ENCODE results near the gene REV3L.
A peak's percentile ranks its signal among the peaks of the same experiment; 100 is the strongest.
"Not testable (repeated sequence)": the region's sequence is repeated elsewhere in the genome, so short reads cannot be mapped to it uniquely, and the experiment has no call there.

REV3L gene

DNA sequence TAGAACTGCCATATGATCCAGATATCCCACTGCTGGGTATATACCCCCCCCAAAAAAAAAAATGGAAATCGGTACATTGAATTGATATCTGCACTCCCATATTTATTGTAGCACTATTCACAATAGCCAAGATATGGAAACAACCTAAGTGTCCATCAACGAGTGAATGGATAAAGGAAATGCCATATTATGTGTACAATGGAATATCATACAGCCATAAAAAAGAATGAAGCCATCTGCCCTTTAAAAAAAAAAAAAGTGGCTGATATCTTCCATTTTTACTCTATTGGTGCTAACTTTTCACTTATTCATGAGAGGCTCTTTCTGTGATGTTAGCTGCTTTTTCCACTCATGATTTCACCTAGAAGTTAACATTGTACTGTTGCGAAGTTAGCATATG lies 156.5 kb downstream of the REV3L start:
- no peak for DNase-seq (ENCODE audit: extremely low spot score)
- ChIA-PET CTCF (interaction anchor here (2.0 kb wide), 1 partner anchor 15 kb away, joined by 4 read pairs; no protein-coding TSS in a partner anchor), POLR2A (no interaction called here)
- TF ChIP-seq, protein P1, sequence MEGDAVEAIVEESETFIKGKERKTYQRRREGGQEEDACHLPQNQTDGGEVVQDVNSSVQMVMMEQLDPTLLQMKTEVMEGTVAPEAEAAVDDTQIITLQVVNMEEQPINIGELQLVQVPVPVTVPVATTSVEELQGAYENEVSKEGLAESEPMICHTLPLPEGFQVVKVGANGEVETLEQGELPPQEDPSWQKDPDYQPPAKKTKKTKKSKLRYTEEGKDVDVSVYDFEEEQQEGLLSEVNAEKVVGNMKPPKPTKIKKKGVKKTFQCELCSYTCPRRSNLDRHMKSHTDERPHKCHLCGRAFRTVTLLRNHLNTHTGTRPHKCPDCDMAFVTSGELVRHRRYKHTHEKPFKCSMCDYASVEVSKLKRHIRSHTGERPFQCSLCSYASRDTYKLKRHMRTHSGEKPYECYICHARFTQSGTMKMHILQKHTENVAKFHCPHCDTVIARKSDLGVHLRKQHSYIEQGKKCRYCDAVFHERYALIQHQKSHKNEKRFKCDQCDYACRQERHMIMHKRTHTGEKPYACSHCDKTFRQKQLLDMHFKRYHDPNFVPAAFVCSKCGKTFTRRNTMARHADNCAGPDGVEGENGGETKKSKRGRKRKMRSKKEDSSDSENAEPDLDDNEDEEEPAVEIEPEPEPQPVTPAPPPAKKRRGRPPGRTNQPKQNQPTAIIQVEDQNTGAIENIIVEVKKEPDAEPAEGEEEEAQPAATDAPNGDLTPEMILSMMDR (IDR thresholded peaks at IDR 0.05; ENCODE audit: control extremely low read depth, extremely low read depth, low read depth, missing control alignments), result no peak

DNA sequence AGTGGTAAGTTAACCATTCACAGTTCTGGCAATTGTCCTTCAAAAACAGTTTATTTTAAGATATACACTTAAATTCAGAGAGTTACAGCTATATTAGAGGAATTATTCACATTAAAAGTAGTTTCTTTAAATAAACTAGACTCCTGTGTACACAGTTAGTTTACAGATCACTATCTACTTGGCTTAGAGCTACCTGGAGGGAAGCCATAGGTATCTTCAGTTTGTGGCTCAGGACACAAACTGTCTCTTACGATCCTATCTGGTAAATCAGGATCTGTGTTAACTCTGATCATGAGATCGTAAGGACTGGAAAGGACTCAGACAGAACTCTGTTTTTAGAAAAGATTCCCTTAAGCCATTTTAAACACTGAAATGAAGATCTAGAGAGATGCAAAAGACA lies 160.9 kb downstream of the REV3L start:
- CTCF ChIA-PET, result interaction anchor here (0.8 to 1.7 kb wide), 4 partner anchors 12 to 63 kb away, joined by 3 to 4 read pairs (median 3); a partner anchor contains a TSS

DNA sequence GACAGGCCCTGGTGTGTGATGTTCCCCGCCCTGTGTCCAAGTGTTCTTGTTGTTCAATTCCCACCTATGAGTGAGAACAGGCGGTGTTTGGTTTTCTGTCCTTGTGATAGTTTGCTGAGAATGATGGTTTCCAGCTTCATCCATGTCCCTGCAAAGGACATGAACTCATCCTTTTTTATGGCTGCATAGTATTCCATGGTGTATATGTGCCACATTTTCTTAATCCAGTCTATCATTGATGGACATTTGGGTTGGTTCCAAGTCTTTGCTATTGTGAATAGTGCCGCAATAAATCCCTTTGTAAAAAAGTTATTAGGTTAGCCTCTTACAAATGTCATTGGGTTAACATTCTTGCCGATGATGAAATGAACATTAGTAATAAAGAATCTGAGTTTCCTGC lies 175.1 kb downstream of the REV3L start:
- POLR2A ChIA-PET; DNase-seq (ENCODE audit: extremely low spot score): not testable (repeated sequence)
- CTCF ChIA-PET, result interaction anchor here (1.2 to 2.9 kb wide), 3 partner anchors 13 to 170 kb away, joined by 3 to 8 read pairs (median 4); a partner anchor contains a TSS

More for the DNA sequence above, 160.9 kb downstream of the REV3L start:
- DNase-seq (ENCODE audit: extremely low spot score), result no peak
- TF ChIP-seq, protein P1 (IDR thresholded peaks at IDR 0.05; ENCODE audit: control extremely low read depth, extremely low read depth, low read depth, missing control alignments), result no peak
- POLR2A ChIA-PET, result no interaction called here

DNA sequence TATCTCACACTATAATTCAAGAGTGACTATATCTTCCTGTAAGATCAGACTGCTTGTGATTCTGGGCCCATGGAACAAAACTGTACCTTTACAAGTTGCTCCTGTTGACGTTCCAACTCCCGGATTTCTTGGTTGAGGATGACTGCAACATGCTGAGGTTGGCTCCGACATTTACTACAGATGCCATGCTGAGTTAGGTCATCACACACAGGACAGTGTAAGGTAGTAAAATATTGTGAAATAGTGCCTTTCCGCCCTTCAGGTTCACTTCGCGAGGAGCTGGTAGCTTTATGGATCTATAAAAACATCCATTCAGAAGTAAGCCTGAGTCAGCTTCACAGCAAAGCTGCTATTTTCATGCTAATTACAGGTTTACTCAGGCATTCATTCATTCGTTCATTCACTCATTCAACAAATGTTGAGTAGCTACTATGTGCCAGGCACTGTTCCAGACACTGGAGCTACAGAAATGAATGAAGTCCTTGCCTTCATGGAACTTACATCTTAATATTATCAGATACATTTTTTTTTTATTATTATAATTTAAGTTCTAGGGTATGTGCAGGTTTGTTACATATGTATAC lies 175.7 kb downstream of the REV3L start:
- POLR2A ChIA-PET, result no interaction called here
- no peak for DNase-seq (ENCODE audit: extremely low spot score)
- CTCF ChIA-PET, result interaction anchor here (1.6 kb wide), 1 partner anchor 48 kb away, joined by 4 read pairs; a partner anchor contains a TSS
- TF ChIP-seq, protein P1 (IDR thresholded peaks at IDR 0.05; ENCODE audit: control extremely low read depth, extremely low read depth, low read depth, missing control alignments), result no peak

DNA sequence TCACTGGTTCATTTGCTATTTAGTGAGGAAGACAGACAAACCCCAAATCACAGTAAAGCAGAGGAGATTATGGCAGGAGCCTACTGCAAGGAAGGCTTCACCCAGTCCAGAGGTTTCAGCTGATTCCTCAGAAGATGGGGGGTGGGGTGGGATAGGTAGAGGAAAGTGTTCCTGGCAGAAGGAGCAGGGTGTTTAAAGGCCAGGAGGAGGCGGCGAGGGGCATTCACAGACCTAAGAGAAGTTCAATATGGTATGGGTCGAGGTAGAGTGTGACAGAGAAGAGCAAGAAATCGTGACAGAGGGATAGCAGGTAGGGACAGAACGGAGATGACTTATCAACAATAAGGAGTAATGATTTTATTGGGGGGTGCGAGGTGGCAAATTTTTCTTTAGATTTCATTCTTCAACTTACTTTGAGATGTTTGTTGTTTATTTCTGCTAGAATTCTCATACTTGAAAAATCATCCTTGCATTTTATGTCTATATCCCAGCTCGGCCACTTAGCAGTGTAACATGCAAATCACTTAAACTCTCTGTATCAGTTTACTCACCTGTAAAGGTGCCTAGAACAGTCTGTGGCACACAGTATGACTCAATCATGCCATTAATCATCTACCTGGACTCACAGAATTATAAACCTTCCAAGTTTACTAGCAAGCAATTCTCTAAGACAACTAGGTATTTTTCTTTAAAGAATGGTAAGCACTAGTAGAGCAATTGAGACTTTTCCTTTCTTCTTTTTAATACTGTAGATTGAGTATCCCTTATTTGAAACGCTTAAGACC lies 176.7 kb downstream of the REV3L start:
- CTCF ChIA-PET, result interaction anchor here (0.6 to 1.6 kb wide), 2 partner anchors 47 to 53 kb away, joined by 3 to 4 read pairs; a partner anchor contains a TSS
- no peak for DNase-seq (ENCODE audit: extremely low spot score)
- POLR2A ChIA-PET, result no interaction called here
- TF ChIP-seq, protein P1 (IDR thresholded peaks at IDR 0.05; ENCODE audit: control extremely low read depth, extremely low read depth, low read depth, missing control alignments), result no peak

GRCh38 chr6:111301946-111302345 lies 181.1 kb downstream of the REV3L start:
- POLR2A ChIA-PET, result interaction anchor here (0.7 to 0.8 kb wide), 2 partner anchors 176 to 358 kb away, joined by 3 read pairs; no protein-coding TSS in a partner anchor

DNA sequence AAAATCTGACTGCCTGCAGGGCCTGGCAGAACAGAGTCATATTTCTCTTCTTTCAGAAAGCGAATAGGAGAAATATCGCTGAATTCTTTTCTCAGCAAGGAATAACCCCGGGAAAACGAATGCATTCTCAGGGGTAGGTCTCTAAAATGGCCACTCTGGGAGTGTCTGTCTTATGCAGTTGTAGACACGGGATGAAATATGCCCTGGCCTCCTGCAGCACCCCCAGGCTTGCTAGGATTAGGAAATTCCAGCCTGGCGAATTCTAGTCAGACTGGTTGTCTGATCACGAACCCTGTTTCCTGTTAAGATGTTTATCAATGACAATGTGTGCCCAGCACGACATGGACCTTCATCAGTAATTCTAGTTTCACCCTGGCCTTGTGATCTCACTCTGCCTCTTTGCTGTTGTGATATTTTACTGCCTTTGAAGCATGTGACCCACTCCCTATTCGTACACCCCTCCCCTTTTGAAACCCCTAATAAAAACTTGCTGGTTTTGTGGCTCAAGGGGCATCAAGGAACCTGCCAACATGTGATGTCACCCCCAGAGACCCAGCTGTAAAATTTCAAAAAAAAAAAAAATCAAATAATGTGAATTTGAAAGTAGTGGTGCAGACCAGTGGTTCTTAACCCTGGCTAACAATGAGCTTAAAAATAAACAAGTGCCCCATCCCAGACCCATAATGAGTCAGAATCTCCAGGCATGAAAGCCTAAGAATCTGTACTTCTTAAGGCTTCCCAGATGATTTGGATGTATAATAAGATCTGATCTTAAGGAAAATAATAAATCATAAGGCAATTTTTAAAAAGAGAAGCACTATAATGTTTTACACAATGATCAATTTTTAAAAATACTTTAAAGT lies 181.8 kb downstream of the REV3L start:
- CTCF ChIA-PET; DNase-seq (ENCODE audit: extremely low spot score); POLR2A ChIA-PET: not testable (repeated sequence)

More at GRCh38 chr6:111301946-111302345, 181.1 kb downstream of the REV3L start:
- peak; percentile 28 for DNase-seq (ENCODE audit: extremely low spot score)
- TF ChIP-seq, protein P1 (IDR thresholded peaks at IDR 0.05; ENCODE audit: control extremely low read depth, extremely low read depth, low read depth, missing control alignments), result no peak
- CTCF ChIA-PET, result interaction anchor here (1.1 to 1.4 kb wide), 2 partner anchors 10 to 43 kb away, joined by 7 read pairs; a partner anchor contains a TSS
